COLO668 (cell line): ENCODE measurements around the gene MICU2.

Source experiments
- DNase-seq: peaks from one replicate; lab custom pipeline; 2025; ENCODE audit not compliant: unreplicated experiment; lab: John Stamatoyannopoulos, UW

The MICU2 gene, protein sequence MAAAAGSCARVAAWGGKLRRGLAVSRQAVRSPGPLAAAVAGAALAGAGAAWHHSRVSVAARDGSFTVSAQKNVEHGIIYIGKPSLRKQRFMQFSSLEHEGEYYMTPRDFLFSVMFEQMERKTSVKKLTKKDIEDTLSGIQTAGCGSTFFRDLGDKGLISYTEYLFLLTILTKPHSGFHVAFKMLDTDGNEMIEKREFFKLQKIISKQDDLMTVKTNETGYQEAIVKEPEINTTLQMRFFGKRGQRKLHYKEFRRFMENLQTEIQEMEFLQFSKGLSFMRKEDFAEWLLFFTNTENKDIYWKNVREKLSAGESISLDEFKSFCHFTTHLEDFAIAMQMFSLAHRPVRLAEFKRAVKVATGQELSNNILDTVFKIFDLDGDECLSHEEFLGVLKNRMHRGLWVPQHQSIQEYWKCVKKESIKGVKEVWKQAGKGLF

DNA sequence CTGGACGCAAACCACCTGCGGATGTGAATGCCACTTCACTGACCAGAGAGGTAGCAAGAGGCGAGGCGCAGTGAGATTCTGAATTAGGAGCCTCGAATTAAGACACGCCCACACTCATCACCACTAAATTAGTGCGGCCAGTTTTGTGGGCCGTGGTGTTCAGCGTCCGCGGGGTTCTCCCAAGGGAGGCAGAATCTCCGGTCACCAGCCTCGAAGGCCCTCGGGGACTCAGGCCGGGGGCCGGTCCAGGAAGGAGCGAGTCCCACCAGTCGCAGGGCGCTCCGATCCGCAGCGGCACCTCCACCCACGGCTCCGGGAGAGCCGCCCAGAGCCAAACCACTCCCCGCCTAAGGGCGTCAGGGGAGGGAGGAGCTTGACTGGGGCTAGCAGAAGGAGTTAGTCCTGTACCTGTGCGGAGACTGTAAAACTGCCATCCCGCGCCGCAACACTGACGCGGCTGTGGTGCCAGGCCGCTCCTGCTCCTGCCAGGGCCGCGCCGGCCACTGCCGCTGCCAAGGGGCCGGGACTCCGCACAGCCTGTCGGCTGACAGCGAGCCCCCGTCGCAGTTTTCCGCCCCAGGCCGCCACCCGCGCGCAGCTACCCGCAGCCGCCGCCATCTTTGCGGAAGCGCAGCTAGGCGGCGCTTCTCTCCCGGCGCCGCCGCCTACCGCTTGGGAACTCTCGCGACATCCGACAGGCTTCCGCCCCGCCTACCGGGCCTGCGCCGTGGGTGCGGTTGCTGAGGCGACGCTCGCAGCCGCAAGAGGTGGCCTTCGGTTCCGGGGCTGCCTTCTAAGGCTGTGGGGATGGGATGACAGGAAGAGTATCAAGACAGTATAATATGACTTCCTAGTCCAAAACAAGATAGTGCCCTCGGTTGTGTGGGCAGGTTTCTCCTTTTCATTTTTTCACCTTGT, at the start of gene MICU2:
Gene MICU2, minus strand, starts transcription at position 640 of the 918 bp plus-strand sequence. Its CDS starts 22 bp downstream, at position 618.
- peak; percentile 100 for DNase-seq

DNA sequence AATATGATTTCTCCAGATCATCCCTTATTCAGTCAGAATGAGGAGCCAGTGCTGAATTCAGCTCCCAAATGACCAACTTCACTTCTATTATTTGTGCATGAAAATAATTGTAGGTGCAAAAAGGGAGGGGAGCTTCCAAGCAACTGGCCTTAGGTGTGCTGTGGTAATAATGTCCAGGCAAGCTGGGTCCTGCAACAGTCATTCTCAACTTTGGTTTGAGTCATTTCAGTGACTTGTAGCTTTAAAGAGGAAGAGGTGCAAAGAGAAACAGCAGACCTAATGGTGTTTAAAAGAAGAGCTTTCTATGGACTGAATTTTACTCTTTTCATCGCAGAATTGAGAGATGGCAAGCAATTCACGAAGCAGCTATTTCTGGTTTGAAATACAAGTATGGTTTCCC, 37.7 kb upstream of the MICU2 start:
- DNase-seq, result no peak

DNA sequence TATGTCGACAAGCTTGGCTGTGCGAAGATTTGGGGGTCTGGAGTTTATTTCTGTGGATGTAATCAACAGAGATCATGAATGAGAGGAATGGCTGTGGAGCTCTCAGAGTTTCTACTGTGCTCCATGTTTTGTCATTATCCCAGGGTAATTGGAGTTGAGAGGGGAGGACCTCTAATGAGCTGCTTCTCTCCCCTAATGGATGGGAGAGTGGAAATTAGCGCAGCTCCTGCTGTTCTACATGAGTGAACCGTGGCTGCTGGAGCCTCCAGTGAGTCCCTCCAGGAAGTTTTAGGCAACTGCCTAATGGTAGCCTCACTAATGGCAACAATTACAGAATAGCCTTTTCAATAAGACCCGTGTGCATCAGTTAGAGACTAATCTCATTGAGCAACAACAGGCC, 35.6 kb upstream of the MICU2 start:
- DNase-seq, result no peak

DNA sequence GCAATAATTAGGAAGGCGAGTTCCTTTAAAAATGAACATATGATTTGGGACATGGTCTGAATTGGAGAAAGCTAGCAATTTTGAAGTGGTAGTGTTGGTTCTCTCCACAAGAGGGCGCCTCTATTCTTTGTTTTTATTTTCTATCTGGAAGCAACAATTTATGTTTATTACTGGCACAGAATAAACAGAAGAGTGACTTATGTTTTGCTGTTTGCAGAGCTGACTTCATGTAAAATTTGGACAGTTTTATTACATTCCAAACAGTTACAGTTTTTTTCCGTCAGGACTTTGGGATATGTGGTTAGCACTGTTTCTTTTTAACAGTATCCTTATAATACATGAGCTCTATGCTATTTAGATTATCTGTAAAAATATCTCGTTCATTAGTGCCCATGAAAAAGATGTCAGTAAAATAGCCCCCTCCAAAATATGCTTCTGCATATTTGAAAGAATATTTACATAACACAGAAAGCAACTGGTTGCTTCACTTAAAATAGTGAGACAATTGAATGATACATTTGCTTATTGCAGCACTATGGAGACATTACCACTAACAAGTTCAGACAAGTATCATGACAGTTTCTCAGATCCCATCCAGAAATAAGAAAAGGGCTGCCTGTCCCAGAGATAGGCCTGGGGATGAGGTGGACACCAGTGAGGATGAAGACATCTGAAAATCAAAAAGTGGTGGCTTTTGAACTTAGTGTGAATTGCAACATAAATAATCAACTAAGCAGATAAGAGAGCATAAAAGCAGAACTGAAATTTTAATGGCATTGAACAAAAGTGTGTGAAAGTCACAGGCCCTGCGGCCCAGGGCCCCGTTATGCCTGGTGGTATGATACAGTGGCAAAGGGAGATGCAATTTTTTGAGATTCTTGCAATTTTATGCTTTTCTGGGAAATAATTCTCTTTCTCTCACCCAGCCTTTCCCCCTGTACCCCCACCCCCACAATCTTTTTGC, 34.6 kb upstream of the MICU2 start:
- DNase-seq, result peak; percentile 66

DNA sequence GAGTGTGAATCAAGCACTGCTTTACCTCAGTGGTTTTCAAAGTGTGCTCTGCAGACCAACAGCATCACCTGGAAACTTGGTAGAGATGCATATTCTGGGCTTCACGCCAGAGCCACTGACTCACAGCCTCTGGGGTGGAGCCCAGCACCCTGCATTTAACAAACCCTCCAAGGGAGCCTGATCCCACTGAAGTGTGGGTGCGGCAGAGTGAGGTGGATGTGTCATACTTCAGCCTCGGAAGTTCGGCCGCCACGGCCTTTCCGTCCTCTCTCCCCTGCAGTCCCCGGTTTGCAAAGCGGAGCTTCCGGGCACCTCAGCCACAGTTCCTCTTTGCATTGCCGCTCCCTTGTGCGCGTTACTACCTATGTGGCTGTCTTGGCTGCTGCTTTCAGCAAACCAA, 33.3 kb upstream of the MICU2 start:
- DNase-seq, result peak; percentile 99

DNA sequence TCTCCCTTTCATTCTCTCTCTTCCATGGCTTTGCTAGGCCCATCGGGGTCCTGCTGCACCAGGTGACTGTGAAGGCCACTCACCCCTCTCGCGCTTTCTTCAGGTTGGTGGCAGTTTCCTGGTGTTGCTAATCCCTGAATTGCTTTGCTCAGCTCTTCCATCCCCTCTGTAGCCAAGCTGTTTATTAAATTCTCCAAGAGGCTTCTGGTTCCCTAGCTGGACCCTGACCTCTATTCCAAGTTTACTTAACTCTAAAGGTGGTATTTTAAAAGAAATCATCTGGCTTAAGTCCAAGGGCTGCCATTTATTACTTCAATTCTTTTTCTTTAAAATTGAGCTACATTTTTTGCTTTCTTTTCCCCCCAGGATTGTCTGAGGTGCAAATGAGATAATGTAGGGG, 32.7 kb upstream of the MICU2 start:
- peak; percentile 36 for DNase-seq

DNA sequence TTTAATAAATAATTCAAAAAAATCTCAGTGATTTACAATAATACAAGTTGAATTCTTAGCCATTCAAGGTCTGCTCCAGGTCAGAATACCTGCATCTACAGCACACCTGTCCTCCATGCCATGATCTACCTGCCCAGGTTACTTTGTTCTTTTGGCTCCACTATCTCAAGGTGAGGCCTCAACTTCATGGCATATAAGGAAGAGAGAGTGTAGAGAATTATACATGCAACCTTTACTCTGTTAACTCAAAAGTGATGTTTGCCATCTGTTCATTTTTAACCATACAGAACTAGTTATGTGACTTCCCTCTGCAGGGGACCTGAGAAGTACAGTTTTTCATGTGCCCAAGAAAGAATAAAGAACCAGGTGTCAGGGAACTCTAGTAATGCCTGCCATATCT, 28.2 kb upstream of the MICU2 start:
- DNase-seq, result no peak

DNA sequence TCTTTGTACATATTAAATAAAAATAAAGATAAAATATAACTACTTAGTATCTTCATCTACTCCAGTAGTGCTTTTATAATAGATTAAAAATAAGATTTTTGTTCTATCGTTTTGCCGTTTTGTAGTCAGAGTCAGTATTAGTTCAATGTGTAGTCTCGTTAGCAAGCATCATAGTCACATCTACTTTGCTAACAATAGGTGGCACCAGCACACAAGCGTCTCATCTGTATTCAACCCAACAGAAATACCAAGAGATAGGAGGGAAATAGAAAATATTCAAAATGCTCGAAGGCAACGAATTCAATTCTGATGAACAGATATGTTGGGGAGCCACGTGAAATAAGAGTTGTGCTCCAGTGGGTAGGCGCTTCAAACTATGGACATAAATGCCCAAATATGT, 21.4 kb upstream of the MICU2 start:
- DNase-seq, result peak; percentile 64

DNA sequence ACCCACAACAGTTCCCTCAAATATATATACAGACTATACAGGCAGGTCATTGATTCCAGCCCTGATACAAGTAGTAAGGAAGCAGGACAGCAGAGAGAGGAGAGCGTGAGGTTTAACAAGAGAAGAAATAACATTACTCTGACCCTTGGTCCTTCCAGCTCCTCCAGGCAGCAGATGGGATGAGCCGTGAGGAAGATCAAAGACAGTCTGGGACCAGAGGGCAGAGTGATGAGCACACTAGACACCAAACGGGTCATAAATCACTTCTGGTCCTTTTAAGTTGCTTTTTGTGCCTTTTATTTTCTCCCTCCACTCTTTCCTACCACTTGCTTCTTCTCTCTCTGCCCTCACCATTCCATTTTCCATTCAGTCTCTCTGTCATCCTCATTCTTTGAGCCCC, 16.9 kb upstream of the MICU2 start:
- DNase-seq, result no peak

DNA sequence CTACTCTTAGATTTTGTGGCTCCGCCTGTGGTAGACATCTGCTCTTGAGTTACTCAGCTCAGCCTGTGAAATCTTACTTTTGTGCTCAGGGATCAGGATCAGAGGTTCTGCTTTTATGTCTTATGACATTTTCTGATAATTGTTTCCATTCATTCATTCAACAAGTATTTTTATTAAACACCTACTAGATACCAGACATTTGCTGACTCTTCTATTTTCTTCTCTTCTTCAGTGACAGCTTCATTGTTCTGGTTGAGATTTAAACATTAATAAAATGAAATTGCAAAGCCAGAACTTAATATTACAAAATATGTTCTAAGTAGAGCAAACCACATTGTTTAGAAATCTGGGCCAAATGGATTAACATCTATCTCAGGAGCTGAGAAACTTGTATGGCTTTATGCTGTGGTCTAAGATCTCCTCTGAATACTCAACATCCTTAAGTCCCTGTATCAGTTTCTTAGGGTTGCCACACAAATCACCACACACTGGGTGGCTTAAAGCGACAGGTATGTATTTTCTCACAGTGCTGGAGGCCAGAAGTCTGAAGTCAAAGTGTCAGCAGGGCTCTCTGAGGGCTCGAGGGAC, 15.8 kb upstream of the MICU2 start:
- no peak for DNase-seq

DNA sequence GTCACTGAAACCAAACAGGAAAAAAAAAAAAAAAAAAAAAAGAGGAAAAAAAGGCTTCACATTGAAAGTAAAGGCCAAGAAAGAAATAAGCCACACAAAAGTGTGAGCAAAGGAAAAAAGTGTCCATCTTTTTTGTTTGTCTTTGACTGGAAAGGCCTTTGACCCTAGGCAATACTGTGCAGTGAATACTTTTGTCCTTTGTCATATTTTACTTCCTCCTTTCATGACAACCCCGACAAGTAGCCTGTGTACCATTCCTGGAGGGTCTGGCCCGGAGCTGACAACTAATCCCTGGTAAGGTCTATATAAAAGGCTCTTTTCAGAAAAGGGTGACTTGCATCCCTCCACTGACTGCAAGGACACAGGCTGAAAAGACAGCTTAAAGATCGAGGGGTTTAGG, 12.9 kb upstream of the MICU2 start:
- DNase-seq, result no peak

DNA sequence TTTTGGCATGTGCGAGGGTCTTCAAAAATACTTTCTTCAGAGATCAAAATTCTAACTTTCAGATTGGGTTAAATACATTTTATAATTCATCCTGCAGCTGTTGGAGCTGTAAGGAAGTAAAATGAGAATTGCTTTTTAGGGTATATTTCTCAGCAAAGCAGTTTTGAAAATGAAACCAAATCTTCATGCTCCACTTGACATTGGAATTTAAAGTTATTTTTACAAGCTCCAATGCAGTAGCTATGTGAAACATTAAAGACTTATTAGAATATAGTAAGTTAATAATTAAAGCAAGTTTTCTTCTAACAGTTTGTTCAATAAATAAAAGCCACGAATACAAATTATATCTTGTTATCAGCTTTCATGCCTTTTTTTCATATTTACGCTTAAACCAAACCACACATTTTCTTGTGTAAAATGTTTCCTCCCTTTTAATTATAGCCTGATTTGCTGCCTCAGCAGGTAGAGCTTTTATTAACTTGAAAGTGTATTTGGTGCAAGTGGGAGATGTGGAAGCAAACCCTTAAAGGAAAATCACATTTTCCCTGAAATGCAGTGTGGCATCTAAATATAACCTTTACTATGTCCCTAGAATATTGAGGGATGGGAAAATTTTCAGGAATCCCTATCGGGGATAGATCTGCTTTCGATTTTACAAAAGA, 12.4 kb upstream of the MICU2 start:
- no peak for DNase-seq

DNA sequence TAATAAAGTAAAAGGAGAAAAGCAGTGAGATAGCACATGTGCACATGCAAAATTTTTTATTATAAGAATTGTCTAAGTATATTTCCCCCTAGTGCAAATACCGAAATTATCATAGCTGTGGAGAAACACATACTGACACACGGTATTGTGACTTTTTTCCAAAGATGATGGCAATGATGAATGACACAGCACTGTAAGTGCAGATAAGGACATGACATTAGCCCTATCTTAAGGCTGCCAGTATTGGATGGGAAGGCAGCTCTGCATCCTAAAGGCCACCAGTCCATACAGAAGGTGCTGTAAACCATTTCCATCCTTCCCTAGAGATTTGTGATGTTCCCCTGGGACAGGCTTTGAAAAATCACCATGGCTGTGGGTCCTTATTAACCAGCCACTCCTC, 11.5 kb upstream of the MICU2 start:
- DNase-seq, result no peak

DNA sequence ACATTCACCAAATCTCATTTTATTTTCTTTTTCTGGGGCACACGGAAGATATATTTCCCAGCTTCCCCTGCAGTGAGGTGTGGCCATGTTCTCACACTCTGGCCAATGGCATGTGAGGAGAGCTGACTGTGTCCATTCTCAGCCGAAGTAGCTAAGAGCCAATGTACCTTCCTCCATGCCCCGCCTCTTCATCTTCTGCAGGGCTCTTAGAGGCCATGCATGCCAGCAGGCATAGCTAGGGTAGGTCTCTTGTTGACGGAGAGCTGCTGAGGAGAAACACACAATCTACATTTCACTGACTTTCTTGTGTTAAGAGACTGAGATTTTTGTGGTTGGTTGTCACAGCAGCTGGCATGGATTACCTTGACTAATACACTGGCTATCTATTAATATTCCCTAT, 9.8 kb upstream of the MICU2 start:
- DNase-seq, result no peak

DNA sequence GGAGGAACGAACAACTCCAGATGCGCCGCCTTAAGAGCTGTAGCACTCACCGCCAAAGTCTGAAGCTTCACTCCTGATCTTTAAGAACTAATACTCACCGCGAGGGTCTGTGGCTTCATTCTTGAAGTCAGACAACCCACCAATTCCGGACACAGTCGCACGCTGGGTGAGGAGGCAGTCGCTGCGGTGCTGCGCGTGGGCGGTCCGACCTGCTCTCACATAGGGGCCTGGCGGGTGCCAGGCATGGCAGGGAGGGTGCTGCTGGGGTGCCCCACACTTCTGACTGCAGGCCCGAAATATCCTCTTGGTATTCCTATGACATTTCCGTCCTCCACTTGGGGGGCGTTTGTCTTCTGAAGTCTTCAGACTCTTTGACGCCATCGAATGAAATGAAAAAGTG, 7.4 kb upstream of the MICU2 start:
- DNase-seq, result no peak

DNA sequence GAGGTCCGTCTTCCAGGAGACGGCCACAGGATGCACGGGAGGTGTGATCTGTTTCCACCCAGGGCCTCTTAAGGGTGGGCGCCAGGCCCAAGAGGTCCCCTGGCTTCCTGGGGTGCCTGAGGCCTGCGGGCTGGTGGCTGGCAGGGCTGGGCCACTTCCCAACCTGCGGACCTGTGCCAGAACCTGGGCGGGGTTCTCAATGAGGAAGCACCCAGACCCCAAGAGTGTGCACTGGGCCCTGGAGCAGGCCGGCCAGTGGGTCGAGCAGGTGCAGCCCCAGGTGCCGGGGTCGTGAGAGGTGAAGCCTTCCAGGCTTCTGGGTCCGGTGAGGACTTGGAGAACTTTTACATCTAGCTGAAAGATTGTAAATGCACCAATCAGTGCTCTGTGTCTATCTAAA, 6.7 kb upstream of the MICU2 start:
- DNase-seq, result no peak

DNA sequence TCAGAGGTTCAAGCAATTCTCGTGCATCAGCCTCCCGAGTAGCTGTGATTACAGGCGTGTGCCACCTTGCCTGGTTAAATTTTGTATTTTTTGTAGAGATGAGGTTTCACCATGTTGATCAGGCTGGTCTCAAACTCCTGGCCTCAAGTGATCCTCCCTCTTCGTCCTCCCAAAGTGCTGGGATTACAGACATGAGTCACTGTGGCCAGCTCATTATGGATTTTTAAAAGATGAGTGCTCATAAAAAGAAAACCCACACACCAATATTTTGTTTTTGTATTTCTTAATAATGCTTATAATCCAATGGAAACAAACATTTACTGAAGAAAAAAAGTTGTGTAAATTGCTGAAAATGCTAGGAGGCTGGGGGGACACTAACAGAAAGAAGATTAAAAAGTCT, 5.0 kb upstream of the MICU2 start:
- no peak for DNase-seq

DNA sequence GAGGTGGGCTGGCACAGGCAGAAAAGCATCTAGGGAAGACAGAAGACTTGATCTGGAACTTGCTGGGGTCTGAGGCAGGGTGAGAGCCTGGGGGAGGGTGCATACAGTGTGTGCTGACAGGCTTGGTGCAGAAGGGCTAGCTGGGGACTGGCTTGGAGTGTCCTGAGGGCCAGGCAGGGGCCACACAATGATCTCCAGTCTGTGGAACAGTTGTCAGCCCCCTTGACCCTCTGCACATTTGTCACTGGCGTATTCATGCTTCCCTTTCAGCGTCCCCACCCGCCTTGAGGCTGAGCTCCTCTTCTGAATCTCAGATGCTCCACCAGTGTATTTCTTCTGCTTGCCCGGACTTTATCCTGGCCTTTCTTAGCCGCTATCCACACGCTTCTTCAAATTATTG, 2.8 kb upstream of the MICU2 start:
- no peak for DNase-seq

DNA sequence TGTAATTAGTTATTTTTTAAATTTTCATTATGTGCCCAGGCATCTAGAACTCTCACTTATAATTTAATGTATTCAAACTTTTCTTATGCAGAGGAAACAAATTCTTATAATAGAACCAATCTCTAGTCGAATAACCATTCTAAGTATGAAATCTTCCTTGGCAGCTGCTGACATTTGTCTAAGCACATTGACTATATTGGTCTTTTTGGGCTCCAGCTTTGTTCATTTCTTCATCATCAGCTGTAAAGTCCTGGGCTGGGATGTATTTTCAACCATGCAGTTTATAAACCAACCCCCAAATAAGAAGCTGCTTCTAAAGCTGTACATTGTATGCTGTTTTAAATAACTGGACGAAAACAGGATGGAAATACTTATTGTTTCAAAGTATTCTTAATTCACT, 2.3 kb upstream of the MICU2 start:
- no peak for DNase-seq

DNA sequence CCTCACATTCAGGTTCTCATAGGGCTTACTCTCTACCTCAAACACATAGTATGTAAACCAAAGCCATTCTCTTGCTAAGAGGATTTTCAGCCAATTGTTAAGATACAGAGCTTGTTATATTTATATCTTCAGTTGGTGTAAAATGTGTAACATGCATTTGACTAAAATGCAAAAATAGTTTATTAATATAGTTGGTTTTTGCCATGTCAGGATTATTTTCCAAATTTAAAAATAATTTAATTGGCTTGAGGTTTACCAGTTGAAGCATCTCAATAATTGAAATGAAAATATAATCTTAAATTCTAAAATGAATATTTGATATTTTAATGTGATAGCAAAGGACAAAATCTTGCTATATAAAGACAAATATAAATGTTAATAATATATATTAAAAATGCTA, 7.2 kb downstream of the MICU2 start:
- DNase-seq, result no peak
